AG09319 (cell line): ENCODE measurements around the gene ZNF776.

Source experiments
- DNase-seq: peaks from one replicate; pipeline ENCODE4 v3.0.0-alpha.2; 2010; ENCODE audit warnings: low read depth; ENCODE audit errors: extremely low read depth
- CTCF ChIP-seq: IDR thresholded peaks from 2 replicates; pipeline ENCODE4 v1.5.1; 2011; ENCODE audit warnings: low read depth, mild to moderate bottlenecking, inconsistent platforms, low read length, moderate library complexity

The ZNF776 gene

DNA sequence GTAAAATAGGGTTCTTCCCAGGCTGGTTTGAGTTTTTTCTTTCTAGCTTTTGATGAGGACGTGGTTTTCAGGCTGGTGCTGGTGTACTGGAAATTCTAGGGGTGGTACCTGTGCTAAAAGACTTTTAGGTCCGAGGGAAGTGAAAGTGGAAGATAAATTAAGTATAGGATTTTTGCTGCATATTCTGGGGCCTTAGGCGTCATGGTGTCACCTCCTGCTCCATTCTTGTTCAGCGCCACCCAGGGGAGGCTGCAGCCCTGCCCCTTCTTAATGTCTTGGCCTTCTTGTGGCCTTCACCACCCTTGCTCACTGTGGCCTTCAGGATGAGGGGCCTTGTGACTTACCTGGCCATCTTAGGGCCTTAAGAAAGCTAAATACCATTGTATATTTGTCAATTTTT, 55.7 kb downstream of the ZNF776 start:
- TF ChIP-seq CTCF: no peak
- no peak for DNase-seq

GRCh38 chr19:57803265-57803593, 56.6 kb downstream of the ZNF776 start:
- no peak for TF ChIP-seq CTCF
- DNase-seq: no peak

- DNase-seq: no peak
- no peak for TF ChIP-seq CTCF
Measured at GRCh38 chr19:57803594-57804325, 57.1 kb downstream of the ZNF776 start.

DNA sequence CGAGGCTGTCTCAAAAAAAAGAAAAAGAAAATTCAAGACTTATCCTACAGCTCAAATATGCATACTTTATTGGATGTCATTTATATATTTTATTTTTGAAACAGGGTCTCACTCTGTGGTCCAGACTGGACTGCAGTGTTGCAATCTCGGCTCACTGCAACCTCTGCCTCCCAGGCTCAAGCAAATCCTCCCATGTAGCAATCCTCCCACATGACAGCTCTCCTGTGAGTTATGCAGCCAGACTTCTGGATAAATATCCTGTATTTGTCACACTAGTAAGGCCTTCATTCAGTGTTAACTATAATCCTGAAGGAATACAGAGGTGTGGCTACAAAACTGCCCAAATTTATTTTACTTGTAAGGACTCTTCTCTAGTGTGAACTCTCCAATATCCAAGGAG, 60.9 kb downstream of the ZNF776 start:
- TF ChIP-seq CTCF: no peak
- DNase-seq: no peak
